ENCODE results near the gene LARP4B. TPM values are rescaled to one million over a fixed set of nuclear protein-coding genes. Genes with fewer than 3 reads are reported as not detected.

LARP4B gene
- total and polyA plus RNA-seq, 2 donors (not counting 1 experiment from before 2014, with no cell fraction given): 35.6 to 129 TPM

DNA sequence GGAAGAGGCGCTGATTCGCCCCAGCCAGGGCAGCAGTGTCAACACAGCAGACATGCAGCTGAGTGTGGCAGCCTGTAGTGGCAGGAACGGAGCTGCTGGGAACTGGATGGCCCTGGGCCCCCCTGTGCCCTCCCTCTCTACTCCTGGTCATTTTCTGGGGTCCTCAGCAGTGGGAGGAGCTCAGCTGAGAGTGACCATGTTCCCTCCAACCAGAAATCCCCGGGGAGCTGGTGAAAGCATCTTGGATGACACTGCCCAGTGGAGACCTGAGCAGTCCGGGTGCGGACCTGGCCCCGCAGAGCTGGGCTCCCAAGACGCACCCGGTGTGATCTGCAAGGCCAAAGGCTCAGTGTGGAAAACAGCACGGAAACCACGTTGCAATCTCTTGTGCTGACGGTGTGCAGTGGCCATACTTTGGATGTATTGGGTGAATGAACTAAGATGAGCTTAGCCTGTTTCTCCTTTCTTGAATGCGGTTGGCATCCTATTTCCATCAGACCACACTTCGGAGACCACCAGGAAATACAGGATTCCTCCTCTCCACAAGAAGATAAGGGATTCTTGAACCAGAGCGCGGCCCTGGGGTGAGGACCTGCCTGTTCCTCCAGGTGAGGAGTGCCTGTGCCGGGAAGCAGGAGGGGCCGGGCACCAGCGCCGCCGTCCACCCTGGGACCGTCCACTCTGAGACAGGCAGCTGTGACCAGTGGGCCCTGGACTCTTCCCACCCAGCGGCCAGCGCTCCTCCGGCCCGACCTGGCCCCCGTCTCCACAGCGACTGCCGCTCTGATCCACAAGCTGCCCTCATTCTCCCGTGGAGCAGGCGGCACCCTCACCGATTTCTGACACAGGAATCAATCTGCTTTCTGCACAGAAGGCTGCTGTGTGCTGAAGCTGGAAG lies 148.5 kb downstream of the LARP4B start:
- Histone ChIP-seq H2AFZ (ENCODE audit: insufficient read depth, low read depth, low read length, poor library complexity, severe bottlenecking) (no peak overlapping the region), H3K9me3 (ENCODE audit: control extremely low read depth in 1 of 3, control insufficient read depth in 2 of 3, insufficient read depth in 1 of 3, low read length in 2 of 3) (peaks cover 0 to 6% (median 0%) of the 10 kb centered on the region in 3 donors), H3K79me2 (ENCODE audit: control insufficient read depth, insufficient read depth, low read length) (no peaks in the 10 kb centered on the region), H3K4me3 (ENCODE audit: control extremely low read depth in 1 of 5, extremely low read depth in 1 of 5, insufficient read depth in 1 of 5, low read depth in 2 of 5, low read length in 4 of 5) (no peak overlapping the region), H3K9ac (ENCODE audit: low read length) (no peak overlapping the region), H3K36me3 (replicated peaks in 1 of 2; ENCODE audit: control extremely low read depth in 1 of 2, control insufficient read depth in 1 of 2, extremely low read depth in 1 of 2, insufficient read depth in 2 of 2, low read length in 1 of 2) (no peaks in the 10 kb centered on the region), H3K4me1 (ENCODE audit: control insufficient read depth in 2 of 2, insufficient read depth in 2 of 2, low read length in 2 of 2) (peaks cover 0 to 4% of the 10 kb centered on the region in 2 donors), H4K20me1 (ENCODE audit: control insufficient read depth, insufficient read depth, low read length, poor library complexity, severe bottlenecking) (no peaks in the 10 kb centered on the region), H3K27me3 (replicated peaks in 1 of 4; ENCODE audit: control extremely low read depth in 1 of 4, control insufficient read depth in 3 of 4, insufficient read depth in 4 of 4, low read length in 3 of 4) (peaks cover 0 to 16% (median 8%) of the 10 kb centered on the region in 4 experiments), H3K27ac (ENCODE audit: low read length in 2 of 2) (no peak overlapping the region), H3K4me2 (replicated peaks; ENCODE audit: low read depth, low read length, poor library complexity, severe bottlenecking) (no peak overlapping the region)
- Mint-ChIP-seq H3K27ac (no peak overlapping the region), H3K9me3 (ENCODE audit: insufficient read depth) (no peaks in the 10 kb centered on the region), H3K4me3 (no peak overlapping the region), H3K27me3 (peaks cover 36% of the 10 kb centered on the region), H3K4me1 (peaks cover 3% of the 10 kb centered on the region)
- ChIA-PET POLR2A (no interaction called here), CTCF (no interaction called here)
- ATAC-seq (ENCODE audit: low read depth) (no peak), DNase-seq (no peak)
- 89% methylated on average over 31 of the region's 32 CpGs for WGBS (ENCODE audit: insufficient coverage)
- TF ChIP-seq EZH2 (IDR thresholded peaks at IDR 0.05; ENCODE audit: borderline replicate concordance, insufficient read depth, low read depth, low read length, poor library complexity, severe bottlenecking): no peak
- intact Hi-C loops (cut with micrococcal nuclease): no loop called here

- 94% methylated on average over 18 of the region's 21 CpGs for WGBS (ENCODE audit: insufficient coverage)
- H3K36me3 ChIP-seq (replicated peaks in 1 of 2; ENCODE audit: control extremely low read depth in 1 of 2, control insufficient read depth in 1 of 2, extremely low read depth in 1 of 2, insufficient read depth in 2 of 2, low read length in 1 of 2): no peaks in the 10 kb centered on the region
- H3K9me3 ChIP-seq (ENCODE audit: control extremely low read depth in 1 of 3, control insufficient read depth in 2 of 3, insufficient read depth in 1 of 3, low read length in 2 of 3): peaks cover 0 to 15% (median 0%) of the 10 kb centered on the region in 3 donors
- CTCF ChIA-PET: no interaction called here
- H3K4me2 ChIP-seq (replicated peaks; ENCODE audit: low read depth, low read length, poor library complexity, severe bottlenecking): no peak overlapping the region
- H3K9ac ChIP-seq (ENCODE audit: low read length): no peak overlapping the region
- H3K79me2 ChIP-seq (ENCODE audit: control insufficient read depth, insufficient read depth, low read length): no peaks in the 10 kb centered on the region
- Mint-ChIP-seq H3K27ac (no peak overlapping the region), H3K4me3 (no peak overlapping the region), H3K4me1 (peaks cover 3% of the 10 kb centered on the region), H3K9me3 (ENCODE audit: insufficient read depth) (no peaks in the 10 kb centered on the region), H3K27me3 (peaks cover 32% of the 10 kb centered on the region)
- H3K4me3 ChIP-seq (ENCODE audit: control extremely low read depth in 1 of 5, extremely low read depth in 1 of 5, insufficient read depth in 1 of 5, low read depth in 2 of 5, low read length in 4 of 5): no peak overlapping the region
- H2AFZ ChIP-seq (ENCODE audit: insufficient read depth, low read depth, low read length, poor library complexity, severe bottlenecking): no peak overlapping the region
- TF ChIP-seq CTCF (IDR thresholded peaks at IDR 0.05) (no peak), EZH2 (IDR thresholded peaks at IDR 0.05; ENCODE audit: borderline replicate concordance, insufficient read depth, low read depth, low read length, poor library complexity, severe bottlenecking) (no peak)
- POLR2A ChIA-PET: no interaction called here
- H3K27ac ChIP-seq (ENCODE audit: low read length in 2 of 2): no peak overlapping the region
- no peaks in the 10 kb centered on the region for H4K20me1 ChIP-seq (ENCODE audit: control insufficient read depth, insufficient read depth, low read length, poor library complexity, severe bottlenecking)
- intact Hi-C loops (cut with micrococcal nuclease): no loop called here
- DNase-seq (no peak), ATAC-seq (ENCODE audit: low read depth) (no peak)
- peaks cover 0 to 18% (median 7%) of the 10 kb centered on the region in 4 experiments for H3K27me3 ChIP-seq (replicated peaks in 1 of 4; ENCODE audit: control extremely low read depth in 1 of 4, control insufficient read depth in 3 of 4, insufficient read depth in 4 of 4, low read length in 3 of 4)
- peaks cover 0 to 4% of the 10 kb centered on the region in 2 donors for H3K4me1 ChIP-seq (ENCODE audit: control insufficient read depth in 2 of 2, insufficient read depth in 2 of 2, low read length in 2 of 2)
Observed at GRCh38 chr10:780536-781524, 150.7 kb downstream of the LARP4B start.

All from B cell (primary cell).